HFF-Myc (cell line): ENCODE measurements around the gene RXRA.

Source experiments
- DNase-seq: peaks from one replicate; pipeline ENCODE4 v3.0.0-alpha.2; 2011; ENCODE audit warnings: low read depth; ENCODE audit errors: extremely low read depth
- H3K4me3 ChIP-seq: replicated peaks from 2 replicates; pipeline ENCODE4 v1.5.1; 2011; ENCODE audit warnings: low read depth, mild to moderate bottlenecking, control low read depth, low read length
- TF ChIP-seq, protein P1 (sequence below): IDR thresholded peaks from 2 replicates; pipeline ENCODE4 v1.5.1; 2012; ENCODE audit warnings: mild to moderate bottlenecking, low read depth, low read length, control low read depth; ENCODE audit errors: missing control alignments

RXRA gene

DNA sequence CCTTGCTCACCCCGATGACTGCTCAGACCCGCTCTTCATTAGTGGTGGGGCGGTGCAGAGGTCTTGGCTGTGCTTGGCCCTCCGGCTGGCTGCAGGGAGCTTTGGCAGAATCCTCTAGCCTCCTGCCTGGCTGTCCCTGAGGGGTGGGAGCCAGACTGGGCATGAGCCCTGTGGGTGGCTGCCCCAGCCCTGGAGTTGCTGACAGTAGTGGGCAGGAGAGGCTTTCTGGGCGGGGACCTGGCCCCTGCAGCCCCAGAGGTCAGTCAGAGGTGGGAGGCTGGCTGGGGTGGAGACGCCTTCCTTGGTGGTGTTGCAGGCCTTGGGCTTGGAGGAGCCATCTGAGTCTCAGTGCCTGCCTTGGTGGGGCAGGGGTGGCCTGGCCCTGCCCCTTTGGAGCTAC is 146.0 kb downstream of the RXRA start:
- TF ChIP-seq, protein P1, sequence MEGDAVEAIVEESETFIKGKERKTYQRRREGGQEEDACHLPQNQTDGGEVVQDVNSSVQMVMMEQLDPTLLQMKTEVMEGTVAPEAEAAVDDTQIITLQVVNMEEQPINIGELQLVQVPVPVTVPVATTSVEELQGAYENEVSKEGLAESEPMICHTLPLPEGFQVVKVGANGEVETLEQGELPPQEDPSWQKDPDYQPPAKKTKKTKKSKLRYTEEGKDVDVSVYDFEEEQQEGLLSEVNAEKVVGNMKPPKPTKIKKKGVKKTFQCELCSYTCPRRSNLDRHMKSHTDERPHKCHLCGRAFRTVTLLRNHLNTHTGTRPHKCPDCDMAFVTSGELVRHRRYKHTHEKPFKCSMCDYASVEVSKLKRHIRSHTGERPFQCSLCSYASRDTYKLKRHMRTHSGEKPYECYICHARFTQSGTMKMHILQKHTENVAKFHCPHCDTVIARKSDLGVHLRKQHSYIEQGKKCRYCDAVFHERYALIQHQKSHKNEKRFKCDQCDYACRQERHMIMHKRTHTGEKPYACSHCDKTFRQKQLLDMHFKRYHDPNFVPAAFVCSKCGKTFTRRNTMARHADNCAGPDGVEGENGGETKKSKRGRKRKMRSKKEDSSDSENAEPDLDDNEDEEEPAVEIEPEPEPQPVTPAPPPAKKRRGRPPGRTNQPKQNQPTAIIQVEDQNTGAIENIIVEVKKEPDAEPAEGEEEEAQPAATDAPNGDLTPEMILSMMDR: no peak
- DNase-seq: no peak
- H3K4me3 ChIP-seq: no peak overlapping the region

DNA sequence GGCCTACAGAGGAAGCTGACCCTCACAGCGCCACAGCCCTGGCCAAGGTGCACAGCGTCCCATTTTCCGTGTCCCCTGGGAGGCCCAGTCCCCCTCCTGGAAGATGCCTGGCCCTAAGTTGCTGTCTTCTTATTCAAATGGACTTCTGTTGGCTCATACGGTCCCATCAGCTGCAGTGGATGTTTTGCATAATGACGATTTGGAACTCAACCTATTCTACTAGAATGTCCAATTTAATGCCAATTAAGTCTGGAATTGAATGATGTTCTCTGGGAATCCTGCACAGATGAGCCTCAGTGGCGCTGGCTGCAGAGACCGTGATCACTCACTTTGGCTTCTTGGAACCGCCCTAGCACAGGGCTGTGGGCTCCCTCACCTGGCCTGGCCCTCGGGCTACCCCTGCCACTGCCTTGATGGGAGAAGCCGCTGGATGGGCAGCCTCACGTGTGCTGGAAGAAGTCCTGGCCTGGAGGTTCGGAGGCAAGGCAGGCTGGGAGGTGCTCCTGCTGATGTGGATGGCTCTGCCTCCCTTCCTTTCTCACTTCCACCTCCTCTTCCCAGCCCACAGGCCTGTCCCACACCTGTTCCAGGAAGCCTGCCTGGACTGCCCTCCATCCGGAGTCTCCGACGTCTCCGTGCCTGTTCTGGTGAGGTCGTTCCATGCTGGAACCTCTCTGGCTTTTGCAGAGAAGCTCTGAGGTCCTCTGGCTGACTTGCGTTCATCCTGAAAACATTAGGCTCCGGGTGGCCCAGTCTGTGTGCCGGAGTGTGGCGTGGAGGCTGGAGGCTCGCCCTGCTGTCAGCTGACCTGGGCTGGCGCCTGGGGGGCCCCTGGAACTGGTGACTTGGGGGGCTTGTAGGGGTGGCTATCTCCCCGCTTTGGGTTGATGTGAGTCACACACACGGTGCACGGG is 147.1 kb downstream of the RXRA start:
- TF ChIP-seq, protein P1: no peak
- no peak for DNase-seq
- no peak overlapping the region for H3K4me3 ChIP-seq

- TF ChIP-seq, protein P1: no peak
- no peak overlapping the region for H3K4me3 ChIP-seq
- no peak for DNase-seq
These were observed 147.8 kb downstream of the RXRA start for GRCh38 chr9:134474055-134474370.

DNA sequence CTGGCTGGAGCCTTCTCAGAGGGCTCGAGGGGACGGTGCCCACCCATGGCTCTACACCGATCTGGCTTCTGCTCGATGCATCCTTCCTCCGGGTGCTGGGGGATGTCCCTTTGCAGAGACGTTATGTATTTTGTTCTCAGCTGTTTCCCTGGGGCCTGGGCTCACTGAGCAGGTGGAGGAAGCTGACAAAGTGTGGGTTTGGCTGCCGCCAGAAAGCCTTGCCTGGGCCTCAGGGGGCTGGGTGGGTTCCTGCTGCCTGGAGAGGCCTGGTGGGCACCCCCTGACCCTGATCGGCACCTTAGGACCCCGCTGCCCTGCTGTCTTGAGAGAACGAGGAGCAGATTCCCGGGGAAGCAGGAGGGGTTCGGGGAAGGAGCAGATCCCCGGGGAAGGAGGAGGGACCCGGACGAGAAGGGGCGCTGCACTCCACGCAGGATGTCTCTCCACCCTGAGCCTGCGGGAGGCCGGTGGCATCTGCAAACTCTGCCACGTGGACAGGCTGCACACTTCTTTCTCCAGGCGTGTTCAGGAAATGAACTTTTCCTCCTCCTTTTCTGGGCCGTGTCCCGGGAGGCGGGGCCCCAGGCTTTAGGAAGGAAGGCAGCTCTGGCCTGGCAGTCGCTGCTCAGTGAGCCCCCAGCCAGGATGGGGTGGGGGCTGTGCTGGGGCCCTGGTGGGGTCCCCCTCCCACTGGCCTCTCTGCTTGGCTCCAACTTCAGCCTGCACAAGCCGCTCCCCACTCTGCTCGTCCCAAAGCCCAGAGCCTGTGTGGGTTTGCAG is 148.9 kb downstream of the RXRA start:
- peak; percentile 59 for DNase-seq
- TF ChIP-seq, protein P1: no peak

GRCh38 chr9:134476272-134476941 is 150.2 kb downstream of the RXRA start:
- no peak for DNase-seq
- no peak overlapping the region for H3K4me3 ChIP-seq
- TF ChIP-seq, protein P1: no peak

More for the DNA sequence above, 148.9 kb downstream of the RXRA start:
- no peak overlapping the region for H3K4me3 ChIP-seq

DNA sequence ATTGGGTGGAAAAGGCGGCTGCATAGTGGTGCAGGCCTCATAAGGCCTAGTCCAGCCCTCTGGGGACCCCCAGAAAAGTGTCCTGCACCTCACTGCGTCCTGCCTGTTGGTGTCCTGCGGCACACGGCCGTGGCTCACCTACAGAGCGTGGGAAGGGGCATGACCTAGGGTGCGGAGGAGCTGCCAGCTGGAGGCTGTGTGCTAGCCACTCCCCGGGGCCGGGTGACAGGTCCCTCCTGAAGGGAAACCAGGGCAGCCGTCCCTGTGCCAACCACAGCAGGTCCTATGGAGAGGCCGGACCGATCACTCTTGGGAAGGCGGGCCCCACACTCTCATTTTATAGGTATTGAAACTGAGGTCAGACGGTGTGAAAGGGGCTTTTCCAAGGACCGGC is 150.7 kb downstream of the RXRA start:
- DNase-seq: no peak
- TF ChIP-seq, protein P1: no peak

More for the DNA sequence above, 150.7 kb downstream of the RXRA start:
- H3K4me3 ChIP-seq: no peak overlapping the region
